Trophoblast cell (in vitro differentiated cells and primary cell): Measurements from ENCODE around the gene METTL8.
"Not testable (repeated sequence)": the region's sequence is repeated elsewhere in the genome, so short reads cannot be mapped to it uniquely, and the experiment has no call there.

Source experiments
- DNase-seq, 2 donors: peaks; one replicate each; pipeline ENCODE4 v3.0.0-alpha.2; 2016
- H2AFZ ChIP-seq: 2 replicates; pipeline ENCODE4 v1.6.1; 2013; ENCODE audit warnings: low read length, moderate library complexity, mild to moderate bottlenecking; ENCODE audit not compliant: insufficient read depth, poor library complexity
- H2AK5ac ChIP-seq: 2 replicates; pipeline ENCODE4 v1.6.1; 2013; ENCODE audit warnings: mild to moderate bottlenecking, low read length
- H2BK120ac ChIP-seq: 2 replicates; pipeline ENCODE4 v1.6.1; 2013; ENCODE audit warnings: low read length, mild to moderate bottlenecking, moderate library complexity; ENCODE audit not compliant: insufficient read depth, poor library complexity
- H2BK12ac ChIP-seq: 2 replicates; pipeline ENCODE4 v1.6.1; 2013; ENCODE audit warnings: mild to moderate bottlenecking, low read length, moderate library complexity
- H2BK5ac ChIP-seq: 2 replicates; pipeline ENCODE4 v1.6.1; 2013; ENCODE audit warnings: low read length, low read depth, moderate library complexity, mild to moderate bottlenecking; ENCODE audit not compliant: poor library complexity
- H3K14ac ChIP-seq: 2 replicates; pipeline ENCODE4 v1.6.1; 2013; ENCODE audit warnings: mild to moderate bottlenecking, low read length
- H3K18ac ChIP-seq: 2 replicates; pipeline ENCODE4 v1.6.1; 2013; ENCODE audit warnings: mild to moderate bottlenecking, low read length
- H3K23ac ChIP-seq: 2 replicates; pipeline ENCODE4 v1.6.1; 2013; ENCODE audit warnings: low read length
- H3K27ac ChIP-seq: 2 replicates; pipeline ENCODE4 v1.5.1; 2013; ENCODE audit warnings: low read depth, mild to moderate bottlenecking, inconsistent platforms, low read length, moderate library complexity
- H3K27me3 ChIP-seq: 2 replicates; pipeline ENCODE4 v1.6.1; 2013; ENCODE audit warnings: inconsistent platforms, mild to moderate bottlenecking, low read length, moderate library complexity; ENCODE audit not compliant: insufficient read depth
- H3K36me3 ChIP-seq, 2 experiments: 1 replicate in 1 of 2; 2 replicates in 1 of 2; pipeline ENCODE4 v1.6.1; 2013; ENCODE audit warnings: low read length in 2 of 2, mild to moderate bottlenecking in 2 of 2, moderate library complexity in 1 of 2; ENCODE audit not compliant: insufficient read depth in 2 of 2, control insufficient read depth in 1 of 2
- H3K4ac ChIP-seq: 2 replicates; pipeline ENCODE4 v1.6.1; 2013; ENCODE audit warnings: low read depth, mild to moderate bottlenecking, low read length, moderate library complexity
- H3K4me1 ChIP-seq, 2 experiments: 1 replicate in 1 of 2; 2 replicates in 1 of 2; pipeline ENCODE4 v1.6.1; 2013; ENCODE audit warnings: low read length in 2 of 2, mild to moderate bottlenecking in 2 of 2, moderate library complexity in 1 of 2; ENCODE audit not compliant: insufficient read depth in 2 of 2, control insufficient read depth in 1 of 2
- H3K4me2 ChIP-seq: 2 replicates; pipeline ENCODE4 v1.6.1; 2013; ENCODE audit warnings: inconsistent platforms, mild to moderate bottlenecking, low read length, moderate library complexity
- H3K4me3 ChIP-seq: 2 replicates; pipeline ENCODE4 v1.5.1; 2013; ENCODE audit warnings: mild to moderate bottlenecking, low read depth, low read length, inconsistent platforms
- H3K79me1 ChIP-seq: one replicate; pipeline ENCODE4 v1.6.1; 2013; ENCODE audit warnings: low read length
- H3K79me2 ChIP-seq: 2 replicates; pipeline ENCODE4 v1.6.1; 2013; ENCODE audit warnings: low read length, mild to moderate bottlenecking; ENCODE audit not compliant: control insufficient read depth, insufficient read depth, poor library complexity
- H3K9ac ChIP-seq: 2 replicates; pipeline ENCODE4 v1.6.1; 2013; ENCODE audit warnings: mild to moderate bottlenecking, low read length
- H3K9me3 ChIP-seq: 2 replicates; pipeline ENCODE4 v1.6.1; 2013; ENCODE audit warnings: low read depth, mild to moderate bottlenecking, control low read depth, inconsistent platforms, low read length; ENCODE audit not compliant: insufficient read depth
- H4K12ac ChIP-seq: 2 replicates; pipeline ENCODE4 v1.6.1; 2013; ENCODE audit warnings: low read depth, mild to moderate bottlenecking, low read length, moderate library complexity
- H4K8ac ChIP-seq: 2 replicates; pipeline ENCODE4 v1.6.1; 2013; ENCODE audit warnings: low read depth, mild to moderate bottlenecking, low read length, moderate library complexity
- H4K91ac ChIP-seq: one replicate; pipeline ENCODE4 v1.6.1; 2013; ENCODE audit warnings: low read depth, mild to moderate bottlenecking, low read length, moderate library complexity
- WGBS: extraction: QIAGEN DNeasy Blood & Tissue Kit; methylation state at CpG from one replicate; pipeline ENCODE4 v1.1.7; 2013; ENCODE audit warnings: missing lambda C conversion rate; ENCODE audit not compliant: insufficient read length, insufficient coverage; ENCODE audit errors: extremely low coverage; 5-methylcytosine and 5-hydroxymethylcytosine counted together

METTL8 gene

DNA sequence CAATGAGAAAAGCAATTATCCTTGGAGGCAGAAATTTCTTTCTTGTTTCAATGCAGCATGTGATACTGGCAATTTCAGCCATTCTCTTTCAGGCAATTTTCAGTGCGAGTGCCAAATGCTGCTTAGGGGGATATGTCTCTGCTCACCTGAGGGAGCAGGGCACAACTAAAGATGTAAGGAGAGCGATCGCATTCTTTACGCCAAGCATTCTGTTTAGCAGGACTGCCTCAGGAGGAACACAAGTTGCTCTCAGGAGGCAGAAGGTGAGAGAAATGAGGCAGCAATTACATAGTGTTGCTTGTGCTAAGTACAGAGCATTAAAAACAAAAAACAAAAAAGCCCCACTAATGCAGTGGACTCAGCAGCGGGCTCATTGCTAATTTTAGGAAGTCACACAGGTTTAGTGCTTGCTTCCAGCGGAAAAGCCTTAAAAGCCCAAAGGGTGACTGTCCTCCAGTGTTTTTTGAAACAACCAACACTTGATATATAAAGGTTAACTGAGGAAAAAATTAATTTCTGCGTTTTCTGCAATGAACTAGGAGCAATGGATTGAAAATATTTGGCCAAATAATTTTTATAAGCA, 116.9 kb downstream of the METTL8 start:
- no peak overlapping the region for H2BK120ac ChIP-seq
- no peak overlapping the region for H2AK5ac ChIP-seq
- H3K36me3 ChIP-seq, result no peaks in the 10 kb centered on the region
- H3K4me2 ChIP-seq, result no peak overlapping the region
- H4K91ac ChIP-seq, result no peak overlapping the region
- H3K14ac ChIP-seq, result no peak overlapping the region
- no peak overlapping the region for H2AFZ ChIP-seq
- no peak overlapping the region for H4K12ac ChIP-seq
- no peak overlapping the region for H3K27ac ChIP-seq
- no peak overlapping the region for H2BK5ac ChIP-seq
- no peaks in the 10 kb centered on the region for H3K4me1 ChIP-seq
- no peak overlapping the region for H3K4ac ChIP-seq
- H3K18ac ChIP-seq, result no peak overlapping the region
- no peaks in the 10 kb centered on the region for H3K27me3 ChIP-seq
- H3K9ac ChIP-seq, result no peak overlapping the region
- H4K8ac ChIP-seq, result no peak overlapping the region
- no peak overlapping the region for H3K23ac ChIP-seq
- no peak overlapping the region for H2BK12ac ChIP-seq
- no peak for DNase-seq
- H3K9me3 ChIP-seq, result peaks cover 3% of the 10 kb centered on the region
- no peaks in the 10 kb centered on the region for H3K79me2 ChIP-seq
- no peaks in the 10 kb centered on the region for H3K79me1 ChIP-seq
- WGBS, result no CpG with 5 or more reads among the region's 7 CpGs
- no peak overlapping the region for H3K4me3 ChIP-seq

GRCh38 chr2:171316220-171316619, 117.6 kb downstream of the METTL8 start:
- H3K9me3 ChIP-seq, result peaks cover 3% of the 10 kb centered on the region
- no peak overlapping the region for H3K4me3 ChIP-seq
- H2AK5ac ChIP-seq, result no peak overlapping the region
- WGBS, result no CpG with 5 or more reads among the region's 2 CpGs
- no peak overlapping the region for H4K91ac ChIP-seq
- no peak overlapping the region for H3K9ac ChIP-seq
- H3K23ac ChIP-seq, result no peak overlapping the region
- no peak overlapping the region for H2BK120ac ChIP-seq
- H3K4me2 ChIP-seq, result no peak overlapping the region
- no peaks in the 10 kb centered on the region for H3K79me2 ChIP-seq
- no peaks in the 10 kb centered on the region for H3K79me1 ChIP-seq
- no peak overlapping the region for H2BK12ac ChIP-seq
- H2AFZ ChIP-seq, result no peak overlapping the region
- no peaks in the 10 kb centered on the region for H3K4me1 ChIP-seq
- H3K14ac ChIP-seq, result no peak overlapping the region
- H3K36me3 ChIP-seq, result no peaks in the 10 kb centered on the region
- no peaks in the 10 kb centered on the region for H3K27me3 ChIP-seq
- no peak overlapping the region for H2BK5ac ChIP-seq
- no peak overlapping the region for H3K18ac ChIP-seq
- no peak overlapping the region for H3K27ac ChIP-seq
- no peak overlapping the region for H4K8ac ChIP-seq
- H4K12ac ChIP-seq, result no peak overlapping the region
- no peak overlapping the region for H3K4ac ChIP-seq
- DNase-seq, result no peak

DNA sequence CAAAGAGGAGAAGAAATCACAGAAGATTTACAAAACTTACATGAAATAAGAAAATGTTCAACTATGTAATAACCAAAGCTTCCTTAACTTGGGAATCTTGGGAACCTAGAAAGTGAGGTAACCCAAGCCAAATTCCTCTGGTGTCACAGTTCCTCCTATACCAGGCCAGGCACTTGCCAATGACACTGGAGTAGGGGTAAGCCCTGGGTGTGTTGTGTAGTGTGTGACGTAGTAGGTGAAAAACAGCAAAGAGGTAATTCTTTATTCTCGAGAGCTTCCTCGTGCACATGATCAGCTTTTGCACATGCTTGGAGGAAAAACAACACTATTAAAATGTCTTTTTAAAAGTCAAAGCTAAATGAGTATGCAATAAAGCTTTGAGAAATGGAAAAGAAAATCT, 118.0 kb downstream of the METTL8 start:
- Histone ChIP-seq H3K79me2 (no peaks in the 10 kb centered on the region), H2BK120ac (no peak overlapping the region), H3K4ac (no peak overlapping the region), H2BK12ac (no peak overlapping the region), H4K8ac (no peak overlapping the region), H3K27me3 (no peaks in the 10 kb centered on the region), H3K9ac (no peak overlapping the region), H3K27ac (no peak overlapping the region), H3K9me3 (peaks cover 3% of the 10 kb centered on the region), H2AFZ (no peak overlapping the region), H4K12ac (no peak overlapping the region), H4K91ac (no peak overlapping the region), H3K18ac (no peak overlapping the region), H3K79me1 (no peaks in the 10 kb centered on the region), H3K14ac (no peak overlapping the region), H3K23ac (no peak overlapping the region), H3K4me1 (no peaks in the 10 kb centered on the region), H3K36me3 (no peaks in the 10 kb centered on the region), H3K4me2 (no peak overlapping the region), H2AK5ac (no peak overlapping the region), H3K4me3 (no peak overlapping the region), H2BK5ac (no peak overlapping the region)
- no peak for DNase-seq
- no CpG with 5 or more reads among the region's 3 CpGs for WGBS

GRCh38 chr2:171312182-171312581, 121.6 kb downstream of the METTL8 start:
- H2BK120ac ChIP-seq, H3K79me2 ChIP-seq, H3K4me1 ChIP-seq, H4K8ac ChIP-seq, H2AK5ac ChIP-seq, H2AFZ ChIP-seq, H2BK12ac ChIP-seq, H3K4me2 ChIP-seq, H3K9me3 ChIP-seq, H3K23ac ChIP-seq, H4K12ac ChIP-seq, H3K27me3 ChIP-seq, H3K4ac ChIP-seq, H3K9ac ChIP-seq, H3K36me3 ChIP-seq, H3K18ac ChIP-seq, H2BK5ac ChIP-seq, H3K4me3 ChIP-seq, H4K91ac ChIP-seq, H3K14ac ChIP-seq, H3K27ac ChIP-seq, DNase-seq, H3K79me1 ChIP-seq: not testable (repeated sequence)
- WGBS, result no CpG with 5 or more reads among the region's 3 CpGs
